Neural cell (in vitro differentiated cells): Measurements from ENCODE around the gene RCSD1.

Experiments
- CTCF ChIP-seq: fragments of 450-650 bp; IDR thresholded peaks from 2 replicates; pipeline ENCODE4 v1.5.1; 2014; ENCODE audit warnings: antibody characterized with exemption, mild to moderate bottlenecking, moderate library complexity; ENCODE audit not compliant: poor library complexity, severe bottlenecking
- EP300 ChIP-seq: fragments of 450-650 bp; conservative IDR thresholded peaks from 2 replicates; pipeline ENCODE4 v1.6.1; 2014; ENCODE audit warnings: antibody characterized with exemption, mild to moderate bottlenecking, moderate library complexity; ENCODE audit not compliant: poor library complexity, severe bottlenecking
- EZH2 ChIP-seq: fragments of 200-600, 300-800 bp; shearing (Covaris generic), sonication (generic); IDR thresholded peaks from 2 replicates; pipeline ENCODE4 v1.6.1; 2014; ENCODE audit warnings: antibody characterized with exemption, low read length, borderline replicate concordance, mild to moderate bottlenecking; ENCODE audit not compliant: insufficient read depth, poor library complexity, severe bottlenecking
- MXI1 ChIP-seq: fragments of 450-650 bp; conservative IDR thresholded peaks from 2 replicates; pipeline ENCODE4 v1.6.1; 2014; ENCODE audit warnings: antibody characterized with exemption, mild to moderate bottlenecking; ENCODE audit not compliant: poor library complexity, severe bottlenecking
- POLR2AphosphoS5 ChIP-seq: IDR thresholded peaks from 2 replicates; pipeline ENCODE4 v1.6.1; 2012
- TAF1 ChIP-seq: IDR thresholded peaks from 2 replicates; pipeline ENCODE4 v1.6.1; 2012; ENCODE audit warnings: low read depth

- TF ChIP-seq EP300 (no peak), TAF1 (no peak), CTCF (no peak), POLR2AphosphoS5 (no peak), EZH2 (no peak), MXI1 (no peak)
These were observed 48.0 kb upstream of the RCSD1 start for GRCh38 chr1:167582064-167582463.
